HUES64 (cell line): ENCODE data around the gene TBC1D22B.

Experiments used
- H3K27ac ChIP-seq: 2 replicates; pipeline ENCODE4 v1.7.0; 2013; ENCODE audit warnings: low read depth, low read length, inconsistent platforms
- H3K27me3 ChIP-seq: 2 replicates; pipeline ENCODE4 v1.6.1; 2013; ENCODE audit warnings: mild to moderate bottlenecking, low read length; ENCODE audit not compliant: insufficient read depth
- H3K36me3 ChIP-seq: 2 replicates; pipeline ENCODE4 v1.6.1; 2013; ENCODE audit warnings: mild to moderate bottlenecking, low read length; ENCODE audit not compliant: insufficient read depth
- H3K4me1 ChIP-seq: 2 replicates; pipeline ENCODE4 v1.6.1; 2013; ENCODE audit warnings: mild to moderate bottlenecking, low read length, moderate library complexity; ENCODE audit not compliant: insufficient read depth
- H3K4me3 ChIP-seq: 2 replicates; pipeline ENCODE4 v1.5.1; 2013; ENCODE audit warnings: mild to moderate bottlenecking, low read length, moderate library complexity
- H3K9ac ChIP-seq: 2 replicates; pipeline ENCODE4 v1.6.1; 2013; ENCODE audit warnings: mild to moderate bottlenecking, low read depth, low read length
- H3K9me3 ChIP-seq: 2 replicates; pipeline ENCODE4 v1.6.1; 2013; ENCODE audit warnings: low read depth, low read length; ENCODE audit not compliant: insufficient read depth
- WGBS: fragments of 150-250, 120-280 bp; methylation state at CpG from one replicate; pipeline ENCODE4 v1.1.7; 2013; ENCODE audit warnings: missing lambda C conversion rate; 5-methylcytosine and 5-hydroxymethylcytosine counted together

The TBC1D22B gene

GRCh38 chr6:37269105-37269504, 11.5 kb downstream of the TBC1D22B start:
- Histone ChIP-seq H3K9ac (no peak overlapping the region), H3K4me1 (peaks cover 26% of the 10 kb centered on the region), H3K4me3 (no peak overlapping the region), H3K9me3 (no peaks in the 10 kb centered on the region), H3K27ac (no peak overlapping the region), H3K27me3 (no peaks in the 10 kb centered on the region), H3K36me3 (peaks cover 20% of the 10 kb centered on the region)
- 94% methylated on average over 1 of the region's 2 CpGs for WGBS

GRCh38 chr6:37272834-37273566, 15.4 kb downstream of the TBC1D22B start:
- Histone ChIP-seq H3K9ac (no peak overlapping the region), H3K27ac (no peak overlapping the region), H3K4me1 (peaks cover under 1% of the 10 kb centered on the region; the same call in 1 of the 2 replicates), H3K27me3 (no peaks in the 10 kb centered on the region), H3K36me3 (peaks cover 20% of the 10 kb centered on the region), H3K4me3 (no peak overlapping the region), H3K9me3 (no peaks in the 10 kb centered on the region)
- 88% methylated on average over 7 of the region's 8 CpGs for WGBS

DNA sequence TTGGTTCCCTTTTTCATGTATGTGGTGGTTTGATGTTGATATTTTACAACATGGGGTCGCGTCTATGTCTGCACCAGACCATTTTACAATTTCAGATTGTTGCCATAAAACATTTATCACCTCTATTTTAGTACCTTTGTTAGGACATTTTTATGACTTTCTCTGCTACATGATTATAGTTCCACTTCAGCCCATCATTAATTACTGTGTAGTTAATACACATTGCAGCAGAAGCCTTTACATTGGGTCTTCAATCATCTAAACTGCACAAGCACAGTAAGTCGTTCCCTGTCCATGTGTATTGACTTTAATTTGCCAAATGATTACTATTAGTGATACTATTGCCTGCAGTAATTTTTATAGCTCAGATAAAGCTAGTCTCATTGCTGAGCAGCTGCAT, 16.1 kb downstream of the TBC1D22B start:
- Histone ChIP-seq H3K36me3 (peaks cover 20% of the 10 kb centered on the region), H3K4me3 (no peak overlapping the region), H3K4me1 (no peaks in the 10 kb centered on the region), H3K27ac (no peak overlapping the region), H3K9ac (no peak overlapping the region), H3K27me3 (no peaks in the 10 kb centered on the region), H3K9me3 (no peaks in the 10 kb centered on the region)
- WGBS: 97% methylated on average over 3 of the region's 3 CpGs

GRCh38 chr6:37275350-37275749, 17.8 kb downstream of the TBC1D22B start:
- Histone ChIP-seq H3K27ac (no peak overlapping the region), H3K4me3 (no peak overlapping the region)

GRCh38 chr6:37277001-37277409, 19.4 kb downstream of the TBC1D22B start:
- Histone ChIP-seq H3K9ac (no peak overlapping the region), H3K27me3 (no peaks in the 10 kb centered on the region), H3K9me3 (no peaks in the 10 kb centered on the region), H3K27ac (no peak overlapping the region), H3K4me1 (no peaks in the 10 kb centered on the region), H3K36me3 (peaks cover 33% of the 10 kb centered on the region), H3K4me3 (no peak overlapping the region)
- 95% methylated on average over 5 of the region's 6 CpGs for WGBS

More at GRCh38 chr6:37275350-37275749, 17.8 kb downstream of the TBC1D22B start:
- no peaks in the 10 kb centered on the region for H3K4me1 ChIP-seq
- no peaks in the 10 kb centered on the region for H3K27me3 ChIP-seq
- no peak overlapping the region for H3K9ac ChIP-seq
- H3K9me3 ChIP-seq: no peaks in the 10 kb centered on the region
- 94% methylated on average over 1 of the region's 1 CpG for WGBS
- H3K36me3 ChIP-seq: peaks cover 24% of the 10 kb centered on the region

- WGBS: 95% methylated on average over 9 of the region's 9 CpGs
- H3K27me3 ChIP-seq: no peaks in the 10 kb centered on the region
- H3K4me1 ChIP-seq: no peaks in the 10 kb centered on the region
- no peak overlapping the region for H3K9ac ChIP-seq
- no peaks in the 10 kb centered on the region for H3K9me3 ChIP-seq
- H3K27ac ChIP-seq: no peak overlapping the region
- H3K4me3 ChIP-seq: no peak overlapping the region
- H3K36me3 ChIP-seq: peaks cover 53% of the 10 kb centered on the region
Observed at GRCh38 chr6:37279366-37280134, 22.0 kb downstream of the TBC1D22B start.

DNA sequence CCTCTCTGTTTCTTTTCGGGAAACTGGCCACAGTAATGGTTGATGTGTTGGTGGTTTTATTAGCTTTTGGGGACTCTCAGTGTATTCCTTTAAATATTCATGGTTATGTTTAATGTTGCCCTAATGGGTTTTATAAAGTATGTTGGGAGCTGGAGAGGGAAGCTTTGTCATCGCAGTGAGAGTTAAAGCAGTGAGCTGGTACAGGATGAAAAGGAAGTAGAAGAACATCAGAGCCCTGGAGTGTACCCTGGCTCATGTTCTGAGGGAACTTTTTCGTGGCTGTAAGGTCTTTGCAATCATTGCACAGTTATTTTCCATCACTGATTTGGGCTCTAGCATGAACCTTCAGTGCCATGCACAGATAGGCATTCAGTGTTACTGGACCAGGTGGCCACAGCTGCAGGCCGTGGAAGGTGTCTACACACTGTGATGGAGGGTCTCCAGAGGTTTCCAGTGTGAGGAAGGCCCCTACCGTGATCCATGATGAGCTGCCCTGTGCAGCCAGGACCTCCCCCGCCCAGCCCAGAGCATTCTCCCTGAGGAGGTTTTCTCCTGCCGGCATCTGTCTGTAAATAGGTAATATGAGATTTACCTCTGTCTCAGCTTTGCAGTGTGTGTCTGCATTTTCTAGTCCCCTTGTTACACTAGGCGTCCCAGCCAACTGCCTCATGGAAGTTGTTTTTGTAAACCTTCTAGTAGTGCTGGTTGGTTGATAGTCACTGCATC, 22.8 kb downstream of the TBC1D22B start:
- 92% methylated on average over 8 of the region's 8 CpGs for WGBS
- Histone ChIP-seq H3K9ac (no peak overlapping the region), H3K27me3 (no peaks in the 10 kb centered on the region), H3K4me1 (no peaks in the 10 kb centered on the region), H3K36me3 (peaks cover 60% of the 10 kb centered on the region), H3K9me3 (no peaks in the 10 kb centered on the region), H3K27ac (no peak overlapping the region), H3K4me3 (no peak overlapping the region)

DNA sequence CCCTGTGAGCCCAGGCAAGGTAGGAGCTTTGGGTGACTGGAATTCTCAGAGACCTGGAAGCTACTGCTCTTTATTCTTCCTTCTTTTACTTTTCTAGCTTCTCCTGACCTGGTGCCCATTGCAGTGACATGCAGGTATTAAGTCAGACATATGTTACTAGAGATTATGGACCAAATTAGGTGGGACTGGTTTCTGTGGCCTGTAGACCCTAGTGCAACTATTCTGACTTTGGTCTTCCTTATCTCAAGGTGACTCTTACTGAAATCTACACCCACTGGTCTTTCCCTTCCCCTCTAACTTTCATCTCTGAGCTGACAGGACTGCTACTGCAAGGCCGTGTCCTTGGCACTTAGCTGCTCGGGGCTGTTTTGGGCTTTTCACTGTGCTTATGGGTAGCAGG, 24.8 kb downstream of the TBC1D22B start:
- Histone ChIP-seq H3K27me3 (no peaks in the 10 kb centered on the region), H3K9me3 (no peaks in the 10 kb centered on the region), H3K36me3 (peaks cover 74% of the 10 kb centered on the region), H3K4me3 (no peak overlapping the region), H3K27ac (no peak overlapping the region), H3K4me1 (no peaks in the 10 kb centered on the region), H3K9ac (no peak overlapping the region)
- WGBS: 93% methylated on average over 2 of the region's 2 CpGs

- Histone ChIP-seq H3K9ac (no peak overlapping the region), H3K36me3 (peaks cover 82% of the 10 kb centered on the region), H3K27me3 (no peaks in the 10 kb centered on the region), H3K27ac (no peak overlapping the region), H3K9me3 (no peaks in the 10 kb centered on the region), H3K4me1 (no peaks in the 10 kb centered on the region), H3K4me3 (no peak overlapping the region)
- WGBS: 60% methylated on average over 3 of the region's 3 CpGs
Observed at GRCh38 chr6:37283268-37283667, 25.7 kb downstream of the TBC1D22B start.

DNA sequence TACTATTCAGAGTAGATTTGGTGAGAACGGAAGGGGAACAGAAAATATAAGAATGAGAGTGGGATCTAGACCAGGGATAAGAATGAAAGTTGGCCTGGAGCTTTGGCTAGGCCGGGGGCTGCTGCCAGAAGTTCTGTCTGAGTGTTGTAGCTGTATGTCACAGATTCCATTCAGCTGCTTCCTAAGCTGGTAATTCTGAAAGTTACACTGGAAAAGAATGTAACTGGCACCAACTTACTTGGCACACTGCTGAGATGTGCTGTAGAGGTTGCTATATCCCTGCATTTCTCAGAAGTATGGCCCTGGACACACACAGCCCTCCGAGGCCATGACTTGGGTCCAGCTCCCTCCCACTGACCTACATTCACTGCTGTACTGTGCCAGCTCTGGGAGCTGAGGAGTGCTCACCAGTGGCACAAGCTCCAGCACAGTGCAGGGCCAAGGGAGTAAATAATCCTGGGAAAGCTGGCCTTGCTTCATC, 26.1 kb downstream of the TBC1D22B start:
- no peaks in the 10 kb centered on the region for H3K9me3 ChIP-seq
- no peaks in the 10 kb centered on the region for H3K27me3 ChIP-seq
- H3K4me1 ChIP-seq: no peaks in the 10 kb centered on the region
- H3K4me3 ChIP-seq: no peak overlapping the region
- no peak overlapping the region for H3K27ac ChIP-seq
- WGBS: 93% methylated on average over 3 of the region's 3 CpGs
- peaks cover 86% of the 10 kb centered on the region for H3K36me3 ChIP-seq
- H3K9ac ChIP-seq: no peak overlapping the region

GRCh38 chr6:37284781-37285180, 27.2 kb downstream of the TBC1D22B start:
- H3K9me3 ChIP-seq: no peaks in the 10 kb centered on the region
- H3K27me3 ChIP-seq: no peaks in the 10 kb centered on the region
- 95% methylated on average over 4 of the region's 4 CpGs for WGBS
- no peak overlapping the region for H3K9ac ChIP-seq
- H3K4me3 ChIP-seq: no peak overlapping the region
- H3K27ac ChIP-seq: no peak overlapping the region
- H3K4me1 ChIP-seq: no peaks in the 10 kb centered on the region
- peaks cover 83% of the 10 kb centered on the region for H3K36me3 ChIP-seq
